NCI-H146 treated with DMSO at 0.1 percent for 48 hours (cell line): ENCODE measurements around the gene RAB44.
"Not testable (repeated sequence)": the region's sequence is repeated elsewhere in the genome, so short reads cannot be mapped to it uniquely, and the experiment has no call there.

Experiments used
- DNase-seq: peaks from one replicate; lab custom pipeline; 2025; ENCODE audit not compliant: unreplicated experiment; lab: John Stamatoyannopoulos, UW

The RAB44 gene

DNA sequence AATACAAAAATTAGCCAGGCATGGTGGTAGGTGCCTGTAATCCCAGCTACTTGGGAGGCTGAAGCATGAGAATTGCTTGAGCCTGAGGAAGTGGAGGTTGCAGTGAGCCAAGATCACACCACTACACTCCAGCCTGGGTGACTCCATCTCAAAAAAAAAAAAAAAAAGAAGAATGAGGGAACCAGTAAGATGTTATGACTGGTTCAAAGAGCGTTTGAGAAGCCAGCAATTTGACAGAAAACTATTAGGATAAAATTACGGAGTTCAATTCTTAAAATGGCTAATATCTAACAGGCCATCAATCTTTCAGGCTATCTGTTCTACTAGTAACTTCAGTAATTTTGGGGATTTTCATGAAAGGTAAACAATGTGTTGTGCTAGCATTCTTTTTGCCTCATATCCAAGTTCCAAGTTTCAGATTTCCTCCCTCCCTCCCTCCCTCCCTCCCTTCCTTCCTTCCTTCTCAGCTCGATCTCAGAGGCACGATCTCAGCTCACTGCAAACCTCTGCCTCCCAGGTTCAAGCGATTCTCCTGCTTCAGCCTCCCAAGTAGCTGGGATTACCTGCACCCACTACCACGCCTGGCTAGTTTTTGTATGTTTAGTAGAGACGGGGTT, 7.4 kb downstream of the RAB44 start:
- DNase-seq = not testable (repeated sequence)

DNA sequence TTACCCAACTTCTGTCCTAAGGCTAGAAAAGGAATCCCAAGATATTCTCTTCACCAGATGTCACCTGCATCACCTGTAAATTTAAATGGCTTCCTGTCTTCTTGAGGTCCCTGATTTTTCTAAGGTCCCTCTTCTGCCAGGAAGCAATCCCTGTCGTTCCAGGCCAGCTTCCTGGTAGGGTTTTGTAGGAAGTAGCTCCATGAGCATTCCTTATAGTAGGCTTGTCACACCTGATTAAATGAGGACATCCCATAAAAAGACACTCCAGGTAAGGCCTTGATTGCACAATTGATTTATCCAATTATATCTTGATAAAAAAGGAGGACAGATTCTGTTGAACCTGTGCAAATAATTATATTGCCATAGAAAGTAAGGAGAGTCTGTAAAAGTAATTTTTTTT, 8.7 kb downstream of the RAB44 start:
- no peak for DNase-seq

DNA sequence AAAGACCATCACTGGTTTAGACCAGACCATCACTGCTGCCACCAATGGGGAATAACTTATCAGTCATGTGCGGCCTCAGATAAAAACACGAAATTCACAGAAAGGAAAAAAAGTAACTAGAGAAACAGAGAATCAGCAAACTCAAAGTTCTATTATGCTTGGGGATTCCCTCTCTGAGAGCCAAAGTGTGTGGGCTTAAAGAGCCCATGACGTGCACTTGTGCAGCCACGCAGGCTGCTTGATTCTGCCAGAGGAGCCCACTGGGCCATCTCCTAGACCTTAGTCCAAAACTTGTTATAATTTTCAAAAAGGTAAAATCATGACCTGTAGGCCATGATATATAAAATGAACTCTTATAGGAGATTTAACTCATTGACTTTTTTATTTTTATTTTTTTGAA, 15.2 kb downstream of the RAB44 start:
- no peak for DNase-seq

GRCh38 chr6:36713846-36714245, 16.2 kb downstream of the RAB44 start:
- no peak for DNase-seq

- no peak for DNase-seq
Observed at GRCh38 chr6:36714511-36714910, 16.9 kb downstream of the RAB44 start.

DNA sequence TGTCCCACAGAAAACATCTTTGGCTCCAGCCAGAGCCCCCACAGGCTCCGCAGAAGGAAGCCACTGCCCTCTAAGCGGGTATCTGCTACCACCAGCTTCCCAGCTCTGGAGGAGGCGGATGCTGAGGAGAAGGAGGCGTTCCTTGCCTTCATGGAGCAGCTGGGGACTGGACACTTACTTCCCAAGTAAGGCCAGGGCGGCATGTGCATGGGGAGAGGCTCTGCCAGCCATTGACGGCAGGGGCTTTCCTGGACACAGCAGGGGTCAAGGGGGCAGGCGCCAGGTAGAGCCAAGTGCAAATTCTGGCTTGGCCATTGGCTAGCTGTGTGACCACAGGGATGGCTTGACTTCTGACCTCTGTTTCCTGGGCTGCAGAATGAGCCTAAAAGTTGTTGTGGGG, 17.8 kb downstream of the RAB44 start:
- DNase-seq = no peak

DNA sequence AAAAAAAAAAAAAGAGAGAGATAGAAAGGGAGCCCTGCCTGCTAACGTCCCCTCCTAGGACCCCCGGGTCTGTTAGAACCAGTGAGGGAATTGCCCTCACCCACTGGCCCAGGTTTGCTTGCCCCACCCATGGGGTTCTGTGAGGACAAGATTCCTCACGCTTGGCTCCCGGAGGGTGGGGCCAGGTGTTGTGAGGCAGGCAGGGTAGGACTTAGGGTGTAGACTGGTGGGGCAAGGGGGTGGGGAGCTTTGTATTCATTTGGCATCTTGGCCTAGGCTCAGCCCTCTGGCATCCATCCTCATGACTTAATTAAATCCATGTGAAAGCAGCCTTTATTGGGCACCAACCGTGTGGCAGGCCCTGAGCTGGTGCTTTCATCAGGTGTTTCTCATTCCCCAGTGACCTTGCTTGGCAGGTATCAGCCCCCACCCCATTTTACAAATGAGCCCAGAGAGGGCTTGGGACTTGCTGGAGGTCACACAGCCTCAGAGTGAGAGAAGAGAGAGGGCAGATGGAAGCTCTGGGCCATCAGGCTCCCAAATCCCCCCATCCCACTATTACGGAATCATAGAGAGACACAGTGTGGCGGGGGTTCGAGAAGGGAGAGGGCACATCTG, 19.0 kb downstream of the RAB44 start:
- DNase-seq = no peak

GRCh38 chr6:36717231-36717825, 19.7 kb downstream of the RAB44 start:
- no peak for DNase-seq

GRCh38 chr6:36717871-36718540, 20.4 kb downstream of the RAB44 start:
- DNase-seq = no peak

- DNase-seq = no peak
Observed at GRCh38 chr6:36718560-36718959, 20.9 kb downstream of the RAB44 start.

GRCh38 chr6:36719126-36719525, 21.5 kb downstream of the RAB44 start:
- DNase-seq = no peak

DNA sequence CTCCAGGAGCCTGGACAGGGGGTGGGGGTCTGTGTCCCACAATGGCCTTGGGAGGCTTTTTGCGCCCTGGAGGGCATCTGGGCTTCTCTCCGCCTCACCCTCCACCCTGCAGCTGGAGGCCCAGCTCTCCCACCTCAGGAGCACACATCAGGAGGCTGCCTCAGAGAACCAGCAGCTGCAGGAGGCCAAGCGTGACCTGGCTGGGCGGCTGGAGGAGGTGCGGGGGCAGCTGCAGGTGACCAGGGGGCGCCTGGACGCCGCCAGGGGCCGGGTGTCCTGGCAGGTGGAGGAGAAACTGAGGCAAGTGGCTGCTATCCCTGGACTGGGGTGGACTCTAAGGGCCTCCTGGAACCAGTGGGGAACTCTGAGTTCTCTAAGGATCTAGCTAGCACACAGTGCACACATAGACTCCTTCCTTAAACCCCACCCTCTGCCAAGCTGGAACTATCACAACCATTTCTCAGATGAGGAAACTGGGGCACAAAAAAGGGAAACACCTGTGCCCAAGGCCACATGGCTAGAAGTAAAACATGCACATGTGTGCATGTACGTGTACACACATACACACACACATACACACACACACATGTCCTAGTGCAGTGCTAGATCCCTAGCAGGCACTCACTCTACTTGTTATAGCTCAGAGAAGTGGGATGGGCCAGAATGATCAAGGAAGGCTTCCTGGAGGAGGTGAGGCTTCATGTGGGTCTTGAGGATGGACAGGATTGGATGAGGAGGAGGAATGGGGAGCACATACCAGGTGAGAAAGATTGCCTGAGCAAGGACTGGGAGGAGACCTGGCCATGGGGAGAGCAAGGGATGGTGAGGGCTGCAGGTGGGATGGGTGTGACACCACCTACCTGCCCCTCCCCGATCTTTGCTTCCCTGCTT, 22.9 kb downstream of the RAB44 start:
- no peak for DNase-seq

- no peak for DNase-seq
Observed at GRCh38 chr6:36721369-36722140, 23.9 kb downstream of the RAB44 start.

DNA sequence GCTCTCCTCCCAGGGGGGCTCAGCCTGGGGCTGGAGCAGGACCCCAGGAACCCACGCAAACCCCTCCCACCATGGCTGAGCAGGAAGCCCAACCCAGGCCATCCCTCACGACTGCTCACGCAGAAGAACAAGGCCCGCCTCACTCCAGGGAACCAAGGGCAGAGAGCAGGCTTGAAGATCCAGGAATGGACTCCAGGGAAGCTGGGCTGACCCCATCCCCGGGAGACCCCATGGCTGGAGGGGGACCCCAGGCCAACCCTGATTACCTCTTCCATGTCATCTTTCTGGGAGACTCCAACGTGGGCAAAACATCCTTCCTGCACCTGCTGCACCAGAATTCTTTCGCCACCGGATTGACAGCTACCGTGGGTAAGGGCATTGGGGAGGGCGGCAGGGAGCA, 24.7 kb downstream of the RAB44 start:
- DNase-seq = no peak

DNA sequence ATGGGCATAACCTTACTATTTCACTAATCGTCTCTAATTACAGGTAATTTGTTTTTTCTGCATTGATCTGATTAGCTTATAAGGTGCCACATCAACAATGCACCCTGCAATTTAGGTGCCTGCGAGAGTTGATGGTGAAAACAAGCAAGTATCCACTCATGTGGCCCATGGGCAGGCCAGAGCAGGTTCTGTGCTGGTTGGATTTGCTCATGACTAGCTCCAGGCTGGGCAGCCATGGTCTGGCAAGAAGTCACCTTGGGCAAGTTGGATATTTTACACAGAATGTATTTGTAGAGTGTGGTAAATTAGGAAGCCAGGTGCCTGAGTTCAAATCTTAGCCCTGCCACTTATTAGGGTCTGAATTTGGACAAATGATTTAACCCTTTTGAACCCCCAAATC, 25.3 kb downstream of the RAB44 start:
- DNase-seq = no peak

DNA sequence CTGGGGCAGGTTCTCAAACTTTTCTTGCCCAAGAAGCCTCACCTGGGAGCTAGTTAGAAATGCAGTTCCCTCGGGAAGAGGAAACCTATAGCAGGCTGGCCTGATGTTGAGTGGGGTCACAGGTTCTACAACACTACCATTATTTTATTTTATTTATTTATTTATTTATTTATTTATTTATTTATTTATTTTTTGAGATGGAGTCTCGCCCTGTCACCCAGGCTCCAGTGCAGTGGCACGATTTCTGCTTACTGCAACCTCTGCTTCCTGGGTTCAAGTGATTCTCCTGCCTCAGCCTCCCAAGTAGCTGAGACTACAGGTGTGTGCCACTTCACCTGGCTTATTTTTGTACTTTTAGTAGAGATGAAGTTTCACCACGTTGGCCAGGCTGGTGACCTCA, 26.4 kb downstream of the RAB44 start:
- not testable (repeated sequence) for DNase-seq

DNA sequence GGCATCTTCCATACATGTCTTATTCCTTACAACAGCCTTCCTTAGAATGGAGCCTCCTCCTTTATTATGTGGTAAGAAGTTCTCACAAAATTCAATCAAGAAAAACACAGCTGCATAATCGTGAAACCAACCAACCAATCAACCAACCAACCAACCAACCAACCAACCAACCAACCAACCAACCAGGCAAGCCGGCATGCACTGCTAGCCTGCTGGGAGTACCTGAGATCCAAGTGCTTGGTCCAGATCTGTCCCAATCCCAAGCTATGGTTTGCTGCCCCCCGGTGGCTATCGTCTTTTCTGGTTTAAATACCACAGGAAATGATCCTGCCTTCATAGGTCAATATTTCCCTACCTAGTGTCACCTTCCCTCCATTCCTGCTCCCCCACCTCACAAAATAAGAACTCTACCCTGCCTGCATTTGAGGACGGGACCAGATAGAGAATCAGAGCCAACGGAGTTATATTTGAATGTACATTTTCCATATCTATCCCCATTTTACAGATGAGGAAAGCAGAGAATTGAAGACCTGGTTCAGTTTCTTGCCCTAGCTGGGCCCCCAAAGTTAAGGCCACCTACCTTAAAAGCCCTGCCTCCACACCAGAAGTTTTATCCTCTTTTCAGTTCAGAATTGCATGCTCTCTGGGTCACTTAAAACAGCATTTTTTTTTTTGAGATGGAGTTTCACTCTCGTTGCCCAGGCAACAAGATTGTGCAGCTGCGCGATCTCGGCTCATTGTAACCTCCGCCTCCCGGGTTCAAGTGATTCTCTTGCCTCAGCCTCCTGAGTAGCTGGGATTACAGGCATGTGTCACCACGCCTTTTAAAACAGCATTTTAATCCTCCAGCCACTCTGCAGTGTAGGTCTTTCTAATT, 27.1 kb downstream of the RAB44 start:
- DNase-seq = peak; percentile 67

DNA sequence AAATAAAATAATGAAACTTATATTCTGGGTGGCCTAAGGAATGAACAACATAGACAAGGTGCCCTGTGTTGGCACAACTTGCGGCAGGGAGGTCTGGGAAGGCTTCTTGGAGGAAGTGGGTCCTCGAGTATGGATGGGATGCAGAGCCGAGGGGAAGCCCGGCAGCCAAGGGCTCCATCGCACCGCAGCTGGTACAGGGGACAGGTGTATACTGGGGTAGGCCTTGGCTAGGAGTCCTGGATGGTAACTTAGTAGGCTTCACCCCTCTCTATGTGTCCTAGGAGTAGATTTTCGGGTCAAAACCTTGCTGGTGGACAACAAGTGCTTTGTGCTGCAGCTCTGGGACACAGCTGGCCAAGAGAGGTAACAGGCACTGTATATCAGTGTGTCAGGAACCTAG, 28.0 kb downstream of the RAB44 start:
- DNase-seq = no peak

GRCh38 chr6:36727505-36728021, 29.9 kb downstream of the RAB44 start:
- DNase-seq = no peak
